ENCODE measurements around the gene EXOC4. TPM values are rescaled to one million over a fixed set of nuclear protein-coding genes. Genes with fewer than 3 reads are reported as not detected.

The EXOC4 gene
- total RNA-seq, 1 donor from 2014 or later = 99.2 TPM

GRCh38 chr7:133300088-133300487, 47.2 kb downstream of the EXOC4 start:
- TF ChIP-seq CTCF (IDR thresholded peaks at IDR 0.05) = no peak
- no peak for TF ChIP-seq POLR2A (IDR thresholded peaks at IDR 0.05)
- TF ChIP-seq POLR2AphosphoS5 (IDR thresholded peaks at IDR 0.05; ENCODE audit: insufficient read depth in 1 of 2, low read depth in 1 of 2) = no peak
- H3K9me3 ChIP-seq = no peaks in the 10 kb centered on the region
- intact Hi-C loops (cut with DNase I) = no loop called here

GRCh38 chr7:133300811-133301210, 47.9 kb downstream of the EXOC4 start:
- H3K4me3 ChIP-seq = no peak overlapping the region
- no peak for TF ChIP-seq POLR2A (IDR thresholded peaks at IDR 0.05)
- TF ChIP-seq POLR2AphosphoS5 (IDR thresholded peaks at IDR 0.05; ENCODE audit: insufficient read depth in 1 of 2, low read depth in 1 of 2) = no peak
- no peak for TF ChIP-seq CTCF (IDR thresholded peaks at IDR 0.05)
- no peaks in the 10 kb centered on the region for H3K4me1 ChIP-seq
- intact Hi-C loops (cut with DNase I) = no loop called here
- no peaks in the 10 kb centered on the region for H3K27me3 ChIP-seq
- no peak for DNase-seq (ENCODE audit: extremely low spot score in 2 of 2)
- H3K36me3 ChIP-seq = peaks cover 0 to 4% of the 10 kb centered on the region in 2 donors
- H3K9me3 ChIP-seq = no peaks in the 10 kb centered on the region
- no peak overlapping the region for H3K27ac ChIP-seq

More at GRCh38 chr7:133300088-133300487, 47.2 kb downstream of the EXOC4 start:
- Histone ChIP-seq H3K36me3 (no peaks in the 10 kb centered on the region), H3K4me3 (no peak overlapping the region), H3K27me3 (no peaks in the 10 kb centered on the region), H3K4me1 (no peaks in the 10 kb centered on the region), H3K27ac (no peak overlapping the region)
- no peak for DNase-seq (ENCODE audit: extremely low spot score in 2 of 2)

- Histone ChIP-seq H3K4me3 (no peak overlapping the region), H3K27me3 (no peaks in the 10 kb centered on the region), H3K4me1 (no peaks in the 10 kb centered on the region), H3K36me3 (peaks cover 0 to 10% of the 10 kb centered on the region in 2 donors), H3K9me3 (no peaks in the 10 kb centered on the region), H3K27ac (no peak overlapping the region)
- DNase-seq (ENCODE audit: extremely low spot score in 2 of 2) = no peak
- intact Hi-C loops (cut with DNase I) = no loop called here
- TF ChIP-seq POLR2AphosphoS5 (IDR thresholded peaks at IDR 0.05; ENCODE audit: insufficient read depth in 1 of 2, low read depth in 1 of 2) (no peak), CTCF (IDR thresholded peaks at IDR 0.05) (no peak), POLR2A (IDR thresholded peaks at IDR 0.05) (no peak)
Observed at GRCh38 chr7:133301444-133301843, 48.6 kb downstream of the EXOC4 start.

GRCh38 chr7:133303372-133303771, 50.5 kb downstream of the EXOC4 start:
- H3K36me3 ChIP-seq = peaks cover 0 to 28% of the 10 kb centered on the region in 2 donors
- no peak for TF ChIP-seq POLR2A (IDR thresholded peaks at IDR 0.05)
- no peak for TF ChIP-seq CTCF (IDR thresholded peaks at IDR 0.05)
- TF ChIP-seq POLR2AphosphoS5 (IDR thresholded peaks at IDR 0.05; ENCODE audit: insufficient read depth in 1 of 2, low read depth in 1 of 2) = no peak
- H3K27me3 ChIP-seq = no peaks in the 10 kb centered on the region
- no peaks in the 10 kb centered on the region for H3K9me3 ChIP-seq
- intact Hi-C loops (cut with DNase I) = no loop called here
- no peak overlapping the region for H3K4me3 ChIP-seq
- no peak for DNase-seq (ENCODE audit: extremely low spot score in 2 of 2)
- no peaks in the 10 kb centered on the region for H3K4me1 ChIP-seq
- H3K27ac ChIP-seq = no peak overlapping the region

- DNase-seq (ENCODE audit: extremely low spot score in 2 of 2) = no peak
- H3K27me3 ChIP-seq = no peaks in the 10 kb centered on the region
- peaks cover 0 to 29% of the 10 kb centered on the region in 2 donors for H3K36me3 ChIP-seq
- no peaks in the 10 kb centered on the region for H3K9me3 ChIP-seq
- no peak overlapping the region for H3K4me3 ChIP-seq
- intact Hi-C loops (cut with DNase I) = no loop called here
- no peak overlapping the region for H3K27ac ChIP-seq
- no peaks in the 10 kb centered on the region for H3K4me1 ChIP-seq
- TF ChIP-seq CTCF (IDR thresholded peaks at IDR 0.05) (no peak), POLR2AphosphoS5 (IDR thresholded peaks at IDR 0.05; ENCODE audit: insufficient read depth in 1 of 2, low read depth in 1 of 2) (no peak), POLR2A (IDR thresholded peaks at IDR 0.05) (no peak)
Observed at GRCh38 chr7:133303931-133304330, 51.1 kb downstream of the EXOC4 start.

All from vagina (tissue), 2 donors.